ENCODE data around the gene CCDC158. TPM values are rescaled to one million over a fixed set of nuclear protein-coding genes. Genes with fewer than 3 reads are reported as not detected.
A peak's percentile ranks its signal among the peaks of the same experiment; 100 is the strongest.
"Not testable (repeated sequence)": the region's sequence is repeated elsewhere in the genome, so short reads cannot be mapped to it uniquely, and the experiment has no call there.

Gene CCDC158
- total RNA-seq, 1 donor from 2014 or later, result 0.17 TPM

GRCh38 chr4:76430519-76431388, 9.8 kb upstream of the CCDC158 start:
- no peak for DNase-seq (ENCODE audit: low read depth)
- H3K4me3 ChIP-seq (ENCODE audit: low read depth, low read length), result no peak overlapping the region
- TF ChIP-seq CTCF (conservative IDR thresholded peaks at IDR 0.05; ENCODE audit: low read depth, low read length), result peak; percentile 70

GRCh38 chr4:76429636-76430035, 8.7 kb upstream of the CCDC158 start:
- no peak for DNase-seq (ENCODE audit: low read depth)
- no peak for TF ChIP-seq CTCF (conservative IDR thresholded peaks at IDR 0.05; ENCODE audit: low read depth, low read length)
- no peak overlapping the region for H3K4me3 ChIP-seq (ENCODE audit: low read depth, low read length)

- no peak for DNase-seq (ENCODE audit: low read depth)
- H3K4me3 ChIP-seq (ENCODE audit: low read depth, low read length), result no peak overlapping the region
- peak; percentile 59 for TF ChIP-seq CTCF (conservative IDR thresholded peaks at IDR 0.05; ENCODE audit: low read depth, low read length)
Observed at GRCh38 chr4:76426272-76426671, 5.3 kb upstream of the CCDC158 start.

GRCh38 chr4:76423159-76423558, 2.2 kb upstream of the CCDC158 start:
- DNase-seq (ENCODE audit: low read depth), result not testable (repeated sequence)

GRCh38 chr4:76420188-76420761, 666 bp downstream of the CCDC158 start:
- peak overlapping the region; percentile 61 for H3K4me3 ChIP-seq (ENCODE audit: low read depth, low read length)
- no peak for DNase-seq (ENCODE audit: low read depth)
- no peak for TF ChIP-seq CTCF (conservative IDR thresholded peaks at IDR 0.05; ENCODE audit: low read depth, low read length)

More at GRCh38 chr4:76423159-76423558, 2.2 kb upstream of the CCDC158 start:
- H3K4me3 ChIP-seq (ENCODE audit: low read depth, low read length), result not testable (repeated sequence)

GRCh38 chr4:76410636-76411035, 10.3 kb downstream of the CCDC158 start:
- H3K4me3 ChIP-seq (ENCODE audit: low read depth, low read length), result no peak overlapping the region
- TF ChIP-seq CTCF (conservative IDR thresholded peaks at IDR 0.05; ENCODE audit: low read depth, low read length), result no peak
- peak; percentile 60 for DNase-seq (ENCODE audit: low read depth)

- no peak overlapping the region for H3K4me3 ChIP-seq (ENCODE audit: low read depth, low read length)
- no peak for TF ChIP-seq CTCF (conservative IDR thresholded peaks at IDR 0.05; ENCODE audit: low read depth, low read length)
- DNase-seq (ENCODE audit: low read depth), result no peak
Observed at GRCh38 chr4:76407440-76408119, 13.4 kb downstream of the CCDC158 start.
